PFSK-1 (cell line): ENCODE results near the gene LAYN.

Source experiments
- FOXP2 ChIP-seq: optimal IDR thresholded peaks from 2 replicates; pipeline ENCODE3; 2011; ENCODE audit warnings: borderline replicate concordance, control low read depth, inconsistent platforms; ENCODE audit not compliant: insufficient read depth; ENCODE audit errors: extremely low read length, extremely low read depth
- POLR2AphosphoS5 ChIP-seq: IDR thresholded peaks from 2 replicates; pipeline ENCODE4 v1.6.1; 2012; ENCODE audit warnings: low read depth, mild to moderate bottlenecking, control low read depth, low read length, moderate library complexity
- REST ChIP-seq, 2 experiments: IDR thresholded peaks; 2 replicates each; pipeline versions ENCODE4 v1.6.1 to v1.8.0; 2011 to 2012; ENCODE audit warnings: low read depth in 2 of 2, low read length in 2 of 2, control low read depth in 1 of 2, inconsistent platforms in 1 of 2, mild to moderate bottlenecking in 1 of 2, moderate library complexity in 1 of 2; ENCODE audit not compliant: insufficient read depth in 1 of 2
- TAF1 ChIP-seq: IDR thresholded peaks from 2 replicates; pipeline ENCODE4 v1.6.1; 2012; ENCODE audit warnings: low read length, control low read depth, borderline replicate concordance; ENCODE audit not compliant: insufficient read depth

GRCh38 chr11:111514216-111515031 is 26.1 kb upstream of the LAYN start, which contains the start of gene HOATZ:
- no peak for TF ChIP-seq TAF1
- TF ChIP-seq POLR2AphosphoS5 = no peak
- no peak for TF ChIP-seq FOXP2
- TF ChIP-seq REST (IDR thresholded peaks at IDR 0.05; ENCODE audit: insufficient read depth in 1 of 2, low read depth in 2 of 2, low read length in 2 of 2) = no peak
